GM18867 (cell line): Measurements from ENCODE around the gene RTN4RL2.

Experiments
- ATAC-seq: cut with Tn5 transposase; IDR thresholded peaks from one replicate; pipeline ENCODE4 v1.9.1; 2021; ENCODE audit warnings: mild to moderate bottlenecking, moderate library complexity; ENCODE audit not compliant: unreplicated experiment

RTN4RL2 gene

DNA sequence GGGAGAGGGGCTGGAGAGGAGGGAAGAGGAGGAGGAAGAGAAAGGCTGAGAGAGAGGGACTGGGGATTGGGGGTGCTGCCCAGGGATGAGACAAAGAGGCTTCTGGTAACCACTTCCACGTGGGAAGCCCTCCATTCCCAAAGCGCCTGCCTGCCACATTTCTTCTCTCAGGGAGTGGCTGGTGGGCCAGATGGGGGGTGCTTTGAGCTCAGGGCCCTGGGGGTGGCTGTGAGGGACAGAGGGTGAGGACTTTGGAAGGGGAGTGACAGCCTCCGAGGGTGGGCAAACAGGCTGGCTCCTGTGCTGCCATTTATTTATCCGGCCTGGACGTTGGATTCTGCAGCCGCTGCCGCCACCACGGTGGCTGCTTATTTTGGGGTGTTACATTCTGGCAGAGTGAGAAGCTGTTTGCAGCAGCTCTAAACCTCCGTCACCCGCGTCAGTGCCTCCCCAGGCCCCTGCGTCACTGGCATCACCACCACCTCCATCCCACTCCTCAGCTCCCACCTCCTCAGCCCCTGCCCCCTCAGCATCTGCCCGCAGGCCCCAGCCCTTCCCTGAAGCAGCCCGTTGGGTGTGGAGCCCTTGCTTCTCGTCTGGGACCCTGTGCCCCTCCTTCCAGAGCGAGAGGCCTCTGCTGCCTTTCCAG, 1.6 kb downstream of the RTN4RL2 start:
- no peak for ATAC-seq

DNA sequence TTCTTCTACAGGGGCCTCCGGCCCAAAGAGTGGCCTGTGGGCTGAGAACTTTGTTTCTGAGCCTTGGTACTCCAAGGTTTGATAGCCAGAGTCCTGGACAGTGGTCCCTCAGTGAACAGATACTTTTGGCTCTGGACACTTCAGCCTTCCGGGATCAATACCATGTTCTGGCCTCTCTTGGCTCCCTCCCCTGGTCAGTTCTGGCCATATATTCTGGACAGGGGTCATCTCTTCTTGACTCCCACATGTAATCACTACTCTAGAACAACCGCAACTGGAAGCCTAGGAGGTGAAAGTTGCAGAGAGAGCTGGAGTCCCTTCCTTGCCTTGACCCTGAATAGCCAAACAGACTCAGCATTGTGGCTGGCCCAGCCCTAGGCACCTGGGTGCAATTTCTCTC, 2.3 kb downstream of the RTN4RL2 start:
- no peak for ATAC-seq

DNA sequence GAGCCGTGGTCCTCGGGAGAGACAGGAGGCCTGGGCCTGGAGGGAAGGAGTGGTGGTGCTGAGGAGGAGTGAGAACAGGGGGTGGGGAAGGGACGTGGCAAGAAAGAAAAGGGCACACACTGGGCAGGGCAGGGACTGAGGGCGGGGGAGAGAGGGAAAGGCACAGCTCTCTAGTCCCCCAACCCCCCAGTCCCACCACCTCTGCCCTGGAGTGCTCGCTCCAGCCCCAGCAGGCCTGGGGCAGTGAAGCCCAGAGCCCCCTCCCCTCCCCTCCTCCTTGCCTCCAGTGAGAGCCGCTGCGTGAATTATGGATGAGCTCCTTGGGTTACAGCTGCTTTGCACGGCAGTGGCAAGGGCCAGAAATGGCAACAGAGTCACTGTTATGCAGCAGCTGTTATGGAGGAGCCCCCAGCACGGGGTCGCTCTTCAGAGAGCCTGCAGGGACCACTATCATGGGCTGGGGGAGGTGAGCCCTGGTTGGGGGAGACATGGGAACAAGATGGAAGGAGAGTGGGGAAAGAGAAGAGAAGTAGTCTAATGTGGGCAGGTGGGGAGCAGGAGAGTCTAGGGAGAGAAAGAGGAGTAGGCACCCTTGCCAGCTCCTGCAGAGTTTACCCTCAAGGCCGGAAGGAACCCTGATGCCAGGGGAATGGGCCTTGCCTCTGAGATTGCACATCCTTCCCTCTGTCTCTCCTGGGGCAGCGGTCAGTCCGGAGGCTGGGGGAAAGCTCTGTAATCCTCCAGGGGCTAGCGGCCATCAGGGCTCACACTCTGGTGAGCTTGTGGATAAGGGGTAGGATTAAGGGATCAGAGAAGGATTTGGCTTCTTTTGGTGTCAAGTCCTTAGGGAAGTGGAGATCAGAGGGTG, 3.6 kb downstream of the RTN4RL2 start:
- ATAC-seq = no peak

DNA sequence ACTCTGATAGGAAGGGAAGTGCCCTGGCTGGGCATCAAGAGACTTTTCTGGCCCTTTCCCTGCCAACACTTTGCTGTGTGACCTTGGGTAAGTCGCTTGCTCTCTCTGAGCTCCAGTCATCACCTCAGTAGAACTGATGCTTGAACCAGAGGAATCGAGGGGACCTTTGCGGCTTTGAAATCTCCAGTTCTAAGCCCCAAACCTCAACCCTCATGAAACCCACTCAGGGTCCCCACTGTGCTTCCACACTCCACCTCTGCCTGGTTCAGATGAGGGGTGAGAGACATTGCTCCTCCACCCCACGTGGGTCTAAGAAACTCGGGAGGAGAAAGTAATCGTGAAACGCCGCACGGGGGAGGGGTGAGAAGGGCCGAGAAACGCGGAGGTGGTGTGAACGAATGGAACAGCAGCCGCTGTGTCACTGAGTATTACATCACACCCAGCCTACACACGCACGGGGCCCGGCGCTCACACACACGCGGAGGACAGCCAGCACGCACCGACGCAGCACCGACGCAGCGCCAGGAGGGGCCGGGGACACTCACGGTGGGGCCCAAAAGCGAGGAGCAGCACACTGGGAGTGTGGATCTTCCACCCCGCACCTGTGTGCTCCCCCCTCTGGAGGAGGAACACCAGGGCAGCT, 4.3 kb downstream of the RTN4RL2 start:
- no peak for ATAC-seq

DNA sequence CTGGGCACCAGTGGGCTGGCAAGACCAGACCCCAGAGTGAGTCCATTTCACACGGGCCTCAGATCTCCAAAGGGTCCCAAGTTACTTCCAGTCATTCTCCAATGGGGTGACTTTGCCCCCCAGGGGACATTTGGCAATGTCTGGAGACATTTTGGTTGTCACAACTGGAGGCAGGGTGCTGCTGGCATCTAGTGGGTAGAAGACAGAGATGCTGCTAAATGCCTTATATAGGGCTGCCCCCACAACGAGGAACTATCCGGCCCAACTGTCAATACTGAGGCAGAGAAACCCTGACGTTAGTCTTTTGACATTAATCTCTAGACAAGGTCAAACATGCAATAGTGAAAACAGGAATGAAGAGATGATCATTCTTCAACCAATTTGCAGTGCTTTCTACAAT, 6.4 kb downstream of the RTN4RL2 start:
- ATAC-seq = no peak

DNA sequence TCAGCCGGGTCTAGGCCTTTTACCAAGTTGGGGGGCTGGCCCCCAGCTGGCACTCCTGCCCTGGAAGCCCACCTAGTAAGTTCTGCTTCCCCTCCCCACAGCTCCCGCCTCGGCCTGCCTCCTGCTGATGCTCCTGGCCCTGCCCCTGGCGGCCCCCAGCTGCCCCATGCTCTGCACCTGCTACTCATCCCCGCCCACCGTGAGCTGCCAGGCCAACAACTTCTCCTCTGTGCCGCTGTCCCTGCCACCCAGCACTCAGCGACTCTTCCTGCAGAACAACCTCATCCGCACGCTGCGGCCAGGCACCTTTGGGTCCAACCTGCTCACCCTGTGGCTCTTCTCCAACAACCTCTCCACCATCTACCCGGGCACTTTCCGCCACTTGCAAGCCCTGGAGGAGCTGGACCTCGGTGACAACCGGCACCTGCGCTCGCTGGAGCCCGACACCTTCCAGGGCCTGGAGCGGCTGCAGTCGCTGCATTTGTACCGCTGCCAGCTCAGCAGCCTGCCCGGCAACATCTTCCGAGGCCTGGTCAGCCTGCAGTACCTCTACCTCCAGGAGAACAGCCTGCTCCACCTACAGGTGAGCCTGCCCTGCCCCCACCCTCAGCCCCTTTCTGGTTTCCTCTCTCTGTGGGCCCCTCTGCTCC, 7.3 kb downstream of the RTN4RL2 start:
- no peak for ATAC-seq

DNA sequence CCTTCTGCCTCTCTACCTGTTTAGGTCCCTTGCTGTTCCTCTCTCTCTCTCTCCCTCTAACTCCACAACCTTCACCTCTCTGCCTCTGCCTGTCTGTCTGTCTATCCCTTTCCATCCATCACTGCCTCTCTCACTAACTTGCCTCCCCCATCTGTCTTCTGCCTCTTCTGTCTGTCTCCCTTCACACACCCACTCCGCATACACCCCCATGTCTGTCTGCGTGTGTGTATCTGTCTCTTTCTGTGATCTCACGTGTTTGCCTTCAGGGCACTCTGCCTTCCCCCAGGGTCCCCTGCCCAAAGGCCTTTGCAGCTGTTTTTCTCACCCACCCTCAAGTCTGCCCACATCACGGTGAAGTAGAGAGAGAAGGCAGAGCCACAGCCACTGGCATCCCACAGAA, 7.9 kb downstream of the RTN4RL2 start:
- no peak for ATAC-seq

DNA sequence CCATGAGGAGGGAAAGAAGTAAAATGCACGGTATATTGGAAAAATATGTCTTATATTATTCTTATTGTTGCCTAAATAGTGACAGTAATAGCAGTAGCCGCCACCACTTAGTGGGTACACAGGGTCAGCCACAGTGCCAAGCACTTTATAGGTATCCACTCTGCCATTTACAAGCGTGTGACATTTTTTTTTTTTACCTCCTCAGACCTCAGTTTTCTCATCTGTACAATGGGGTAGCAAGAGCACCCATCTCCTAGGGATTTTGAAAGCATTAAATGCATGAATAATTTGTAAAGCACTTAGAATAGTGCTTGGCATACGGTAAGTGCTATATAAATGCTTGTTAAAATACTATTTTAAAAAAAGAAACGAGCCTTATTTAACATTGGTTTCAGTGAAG, 8.9 kb downstream of the RTN4RL2 start:
- ATAC-seq = no peak

DNA sequence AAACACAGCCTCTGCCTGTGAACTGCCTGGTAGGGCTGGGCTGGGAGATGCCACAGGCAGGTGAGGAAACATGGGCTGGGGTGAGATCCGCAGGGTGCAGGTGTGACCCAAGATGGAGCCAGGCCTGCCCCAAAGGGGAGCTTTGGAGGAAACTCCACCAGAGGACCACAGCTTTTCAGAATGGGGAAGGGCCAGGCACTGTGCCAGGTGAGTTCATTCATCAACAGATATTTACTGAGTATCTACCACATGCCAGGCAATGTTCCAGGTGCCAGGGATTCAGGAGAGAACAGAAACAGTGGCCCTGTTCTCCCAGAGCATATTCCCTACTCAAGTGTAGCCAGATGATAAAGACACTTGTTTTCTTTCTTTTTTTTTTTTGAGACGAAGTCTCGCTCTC, 11.2 kb downstream of the RTN4RL2 start:
- ATAC-seq = no peak

DNA sequence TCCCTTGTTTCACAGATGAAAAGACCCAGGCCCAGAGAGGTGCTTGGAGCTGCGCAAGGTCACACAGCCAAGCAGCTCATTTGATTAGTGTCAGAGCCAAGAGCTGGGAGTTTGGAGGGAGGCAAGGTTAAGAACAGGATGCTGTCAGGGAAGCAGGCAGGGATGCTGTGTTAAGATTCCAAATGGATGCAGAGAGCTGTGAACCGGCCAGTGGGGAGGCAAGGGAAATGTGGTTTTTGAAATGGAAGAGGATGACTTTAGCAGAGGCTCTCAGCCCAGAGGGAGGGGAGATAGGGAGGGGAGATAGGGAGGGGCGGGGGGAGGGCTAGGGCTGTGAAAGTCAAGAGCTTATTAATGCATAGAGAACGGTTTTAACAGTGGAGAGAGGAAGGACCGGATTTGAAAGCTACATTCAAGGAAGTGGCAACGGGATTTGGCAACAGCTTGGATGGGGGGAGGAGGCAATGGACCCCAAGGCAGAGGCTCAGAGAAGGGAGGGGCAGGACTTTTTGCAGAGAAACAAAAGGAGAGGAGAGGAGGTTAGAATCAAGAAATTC, 13.0 kb downstream of the RTN4RL2 start:
- ATAC-seq = no peak

DNA sequence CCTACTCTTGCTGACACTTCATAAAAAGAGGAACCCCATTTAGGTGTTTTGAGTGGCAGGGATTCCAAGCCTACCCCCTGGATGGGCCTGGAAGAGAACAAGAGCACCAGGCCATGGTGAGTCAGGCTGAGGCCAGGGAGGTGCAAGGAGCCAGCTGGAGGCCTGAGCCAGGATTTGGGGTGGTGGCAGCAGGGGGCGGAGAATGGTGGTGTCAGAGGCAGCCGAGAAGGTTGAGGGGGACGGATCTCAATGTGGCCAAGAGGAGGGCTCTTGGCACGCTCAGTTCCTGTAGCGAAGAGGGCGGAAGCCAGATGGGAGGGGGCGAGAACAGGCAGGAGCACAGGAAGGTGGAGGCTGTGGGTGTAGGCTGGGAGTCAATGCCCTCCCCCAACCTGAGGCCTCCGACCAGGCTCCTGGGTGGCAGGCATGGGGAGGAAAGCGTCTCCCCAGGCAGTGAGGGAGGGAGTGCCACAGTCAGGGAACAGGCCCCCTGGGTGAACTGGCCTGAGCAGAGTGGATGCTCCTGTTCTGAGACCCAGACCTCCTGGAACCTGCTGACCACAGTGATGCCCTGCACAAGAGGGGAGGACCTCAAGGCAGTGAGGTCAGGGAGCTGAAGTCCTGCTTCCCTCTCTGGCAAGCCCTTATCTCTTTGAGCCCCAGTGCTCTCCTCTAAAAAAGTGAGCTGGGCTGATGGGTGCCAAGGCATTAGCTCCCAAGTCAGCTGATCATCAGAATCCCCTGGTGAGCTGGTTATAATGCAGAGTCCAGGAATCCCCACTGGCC, 13.9 kb downstream of the RTN4RL2 start:
- ATAC-seq = no peak

DNA sequence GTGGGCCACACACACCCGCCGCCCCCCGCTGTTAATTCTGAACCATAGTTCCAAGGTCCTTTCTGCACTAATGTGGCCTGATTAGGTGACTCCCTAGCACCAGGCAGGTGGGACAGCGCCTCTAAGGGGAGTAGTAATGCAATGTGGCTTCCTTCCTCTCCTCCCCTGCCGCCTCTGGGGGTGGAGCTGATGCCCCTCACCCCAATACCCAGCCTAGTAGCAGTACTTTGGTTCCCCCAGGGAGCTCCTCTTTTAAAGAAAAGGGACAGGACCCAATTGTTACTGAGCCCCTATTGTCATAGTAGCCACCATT, 14.4 kb downstream of the RTN4RL2 start:
- ATAC-seq = no peak

DNA sequence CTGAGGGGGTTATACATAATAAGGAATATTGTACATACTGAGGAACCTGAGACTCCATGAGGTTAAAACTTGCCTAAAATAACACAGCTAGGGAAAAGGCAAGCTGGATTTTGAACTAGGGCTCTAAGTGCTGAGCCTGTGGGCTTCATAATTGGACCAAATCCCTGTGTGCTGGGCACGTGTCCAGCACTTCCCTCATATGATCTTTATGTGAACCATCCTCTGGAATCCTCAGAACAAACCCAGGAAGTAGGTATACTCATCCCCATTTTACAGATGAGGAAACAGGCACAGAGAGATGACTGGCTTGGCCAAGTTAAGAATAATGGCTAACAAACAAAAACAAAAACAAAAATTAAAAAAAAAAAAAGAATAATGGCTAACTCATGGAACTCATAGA, 14.9 kb downstream of the RTN4RL2 start:
- no peak for ATAC-seq

DNA sequence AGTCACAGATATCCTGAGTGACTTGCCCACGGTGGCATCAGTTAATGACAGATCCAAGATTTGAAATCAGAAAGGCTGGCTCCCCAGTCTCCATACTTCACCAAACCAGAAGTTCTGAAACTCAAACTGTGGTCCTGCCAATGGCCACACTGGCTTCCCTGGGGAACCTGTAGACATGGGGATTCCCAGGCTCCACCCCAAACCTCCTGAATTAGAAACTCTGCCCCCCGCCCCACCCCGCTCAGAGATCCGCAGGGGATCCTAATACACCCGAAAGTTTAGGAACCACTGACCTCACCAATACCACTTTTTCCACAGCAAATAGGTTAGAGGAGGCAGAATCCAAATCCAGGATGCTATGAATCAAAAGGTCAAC, 15.3 kb downstream of the RTN4RL2 start:
- ATAC-seq = no peak

DNA sequence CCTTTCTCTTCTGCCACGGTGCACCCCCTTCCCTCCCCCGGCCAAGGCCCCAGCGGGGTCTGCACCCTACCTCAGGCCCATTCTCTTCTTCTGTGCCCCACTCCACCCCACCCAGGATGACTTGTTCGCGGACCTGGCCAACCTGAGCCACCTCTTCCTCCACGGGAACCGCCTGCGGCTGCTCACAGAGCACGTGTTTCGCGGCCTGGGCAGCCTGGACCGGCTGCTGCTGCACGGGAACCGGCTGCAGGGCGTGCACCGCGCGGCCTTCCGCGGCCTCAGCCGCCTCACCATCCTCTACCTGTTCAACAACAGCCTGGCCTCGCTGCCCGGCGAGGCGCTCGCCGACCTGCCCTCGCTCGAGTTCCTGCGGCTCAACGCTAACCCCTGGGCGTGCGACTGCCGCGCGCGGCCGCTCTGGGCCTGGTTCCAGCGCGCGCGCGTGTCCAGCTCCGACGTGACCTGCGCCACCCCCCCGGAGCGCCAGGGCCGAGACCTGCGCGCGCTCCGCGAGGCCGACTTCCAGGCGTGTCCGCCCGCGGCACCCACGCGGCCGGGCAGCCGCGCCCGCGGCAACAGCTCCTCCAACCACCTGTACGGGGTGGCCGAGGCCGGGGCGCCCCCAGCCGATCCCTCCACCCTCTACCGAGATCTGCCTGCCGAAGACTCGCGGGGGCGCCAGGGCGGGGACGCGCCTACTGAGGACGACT, 15.9 kb downstream of the RTN4RL2 start:
- peak; percentile 33 for ATAC-seq

DNA sequence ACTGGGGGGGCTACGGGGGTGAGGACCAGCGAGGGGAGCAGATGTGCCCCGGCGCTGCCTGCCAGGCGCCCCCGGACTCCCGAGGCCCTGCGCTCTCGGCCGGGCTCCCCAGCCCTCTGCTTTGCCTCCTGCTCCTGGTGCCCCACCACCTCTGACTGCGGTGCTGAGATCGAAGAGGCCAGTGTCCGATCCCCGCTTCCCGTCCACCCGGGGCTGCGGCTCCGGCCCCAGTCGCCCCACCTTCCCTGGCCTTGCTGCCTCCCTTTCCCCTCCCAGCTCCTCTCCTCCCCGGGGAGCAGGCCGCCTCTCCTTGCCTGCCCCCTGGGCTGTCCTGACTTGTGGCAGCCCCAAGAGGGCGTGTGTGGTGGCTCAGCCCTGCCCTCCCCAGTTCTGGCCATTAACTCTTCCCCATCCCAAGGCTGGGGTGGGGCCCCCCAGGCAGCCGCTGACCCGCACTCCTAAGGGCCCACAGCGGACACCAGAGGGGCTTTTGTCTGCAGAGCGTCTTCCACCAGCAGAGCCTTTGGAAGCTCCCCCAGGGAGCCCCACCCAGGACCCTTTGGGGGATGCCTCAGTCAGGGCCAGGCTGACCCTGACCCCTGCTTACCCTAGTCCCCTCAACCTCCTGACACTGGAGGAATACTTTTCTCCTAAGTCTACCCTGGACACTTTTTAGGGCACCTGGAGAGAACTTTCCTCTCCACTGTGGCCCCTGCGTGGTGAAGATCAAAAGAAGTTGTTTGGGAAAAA, 16.6 kb downstream of the RTN4RL2 start:
- peak; percentile 63 for ATAC-seq

DNA sequence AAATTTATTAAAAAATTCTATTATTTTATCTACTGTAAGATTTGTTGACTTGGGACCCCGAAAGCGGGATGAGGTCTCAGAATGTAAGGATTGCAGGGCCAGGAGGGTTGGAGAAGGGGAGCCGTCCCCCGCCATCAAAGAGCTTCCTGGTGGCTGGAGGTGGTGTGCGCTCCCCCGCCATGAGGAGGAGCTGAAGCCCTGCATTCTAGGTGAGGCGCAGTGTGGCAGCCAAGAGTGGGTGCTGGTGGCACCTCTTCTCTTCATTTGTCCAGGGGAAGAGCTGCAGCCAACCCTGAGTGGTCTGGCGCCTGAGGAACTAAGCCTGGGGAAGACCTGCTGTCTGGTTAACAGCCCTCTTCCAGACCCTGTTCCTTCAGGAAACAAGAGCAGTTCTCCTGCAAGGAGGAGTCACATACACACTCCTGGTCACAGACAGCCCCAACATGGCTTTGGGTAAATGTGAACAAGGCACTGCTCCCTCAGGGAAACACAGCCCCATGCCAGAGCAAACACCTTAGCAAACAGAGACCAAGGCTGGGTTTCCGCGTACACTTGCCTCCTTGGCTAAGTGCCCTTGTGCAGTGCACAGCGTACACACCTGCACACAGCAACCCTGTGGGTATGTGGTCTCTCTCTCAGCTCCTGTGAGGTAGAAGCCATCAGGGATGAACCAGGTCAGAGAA, 17.3 kb downstream of the RTN4RL2 start:
- no peak for ATAC-seq

DNA sequence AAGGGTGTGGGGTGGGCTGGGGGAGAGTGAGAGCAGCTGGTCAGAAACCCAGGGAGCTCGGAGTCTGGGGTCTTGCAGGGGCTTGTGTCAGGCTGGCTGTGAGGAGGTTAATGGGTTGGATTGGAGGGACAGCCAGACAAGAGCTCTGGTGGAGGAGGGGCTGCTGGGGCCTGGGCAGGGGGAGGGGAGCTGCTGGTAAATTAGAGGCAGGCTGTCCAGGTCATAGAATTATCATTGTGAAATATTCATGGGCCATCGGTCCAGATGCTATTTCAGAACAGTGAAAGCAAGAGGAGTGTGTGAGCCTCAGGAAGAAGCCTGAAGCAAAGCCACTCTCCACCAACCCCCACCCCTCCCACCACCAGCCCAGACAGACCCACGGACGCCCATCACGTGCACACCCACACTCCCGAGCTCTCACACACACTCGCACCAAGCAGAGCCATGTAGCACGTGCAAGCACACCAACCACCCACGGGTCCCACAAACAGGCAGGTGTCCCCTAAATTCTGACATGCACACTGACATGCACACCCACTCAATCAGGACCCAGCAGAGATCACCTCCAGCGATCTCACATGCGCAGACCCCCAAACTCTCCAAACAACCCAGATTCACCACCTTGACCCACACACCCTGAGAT, 18.8 kb downstream of the RTN4RL2 start:
- ATAC-seq = no peak
